GM23248 (cell line): Measurements from ENCODE around the gene ZNF853. TPM values are rescaled to one million over a fixed set of nuclear protein-coding genes. Genes with fewer than 3 reads are reported as not detected.

Source experiments
- DNase-seq: peaks from one replicate; pipeline ENCODE4 v3.0.0-alpha.2; 2015
- H2AFZ ChIP-seq: fragments of 200-600 bp; sonication (generic); 2 replicates; pipeline ENCODE4 v1.6.1; 2016; ENCODE audit warnings: antibody characterized with exemption
- H3F3A ChIP-seq: fragments of 200-600 bp; sonication (generic); 2 replicates; pipeline ENCODE4 v1.6.1; 2016; ENCODE audit warnings: mild to moderate bottlenecking, antibody characterized with exemption, mixed run types; ENCODE audit not compliant: insufficient read depth
- H3K27ac ChIP-seq: fragments of 200-600 bp; sonication (generic); 2 replicates; pipeline ENCODE4 v1.5.1; 2016; ENCODE audit warnings: mild to moderate bottlenecking
- H3K27me3 ChIP-seq: fragments of 200-600 bp; sonication (generic); replicated peaks from 2 replicates; pipeline ENCODE4 v1.6.1; 2016; ENCODE audit warnings: mild to moderate bottlenecking; ENCODE audit not compliant: insufficient read depth
- H3K36me3 ChIP-seq: fragments of 200-600 bp; sonication (generic); 2 replicates; pipeline ENCODE4 v1.6.1; 2016; ENCODE audit warnings: low read depth, mild to moderate bottlenecking
- H3K4me1 ChIP-seq: fragments of 200-600 bp; sonication (generic); 2 replicates; pipeline ENCODE4 v1.6.1; 2016; ENCODE audit warnings: mild to moderate bottlenecking; ENCODE audit not compliant: insufficient read depth
- H3K4me2 ChIP-seq: fragments of 200-600 bp; sonication (generic); one replicate; pipeline ENCODE4 v1.6.1; 2016; ENCODE audit warnings: mild to moderate bottlenecking; ENCODE audit not compliant: unreplicated experiment
- H3K4me3 ChIP-seq: fragments of 200-600 bp; sonication (generic); 2 replicates; pipeline ENCODE4 v1.5.1; 2016; ENCODE audit warnings: mild to moderate bottlenecking
- H3K79me2 ChIP-seq: fragments of 200-600 bp; sonication (generic); 2 replicates; pipeline ENCODE4 v1.6.1; 2016; ENCODE audit warnings: mild to moderate bottlenecking; ENCODE audit not compliant: insufficient read depth
- H3K9ac ChIP-seq: fragments of 200-600 bp; sonication (generic); 2 replicates; pipeline ENCODE4 v1.6.1; 2016; ENCODE audit warnings: mild to moderate bottlenecking
- H3K9me2 ChIP-seq: fragments of 200-600 bp; sonication (generic); 2 replicates; pipeline ENCODE4 v1.6.1; 2016; ENCODE audit warnings: mixed run types, mild to moderate bottlenecking, moderate library complexity; ENCODE audit not compliant: insufficient read depth
- H3K9me3 ChIP-seq: fragments of 200-600 bp; sonication (generic); one replicate; pipeline ENCODE4 v1.6.1; 2017; ENCODE audit warnings: low read depth
- H4K20me1 ChIP-seq: fragments of 200-600 bp; sonication (generic); 2 replicates; pipeline ENCODE4 v1.6.0; 2016; ENCODE audit not compliant: insufficient read depth
- EZH2 ChIP-seq: fragments of 200-600 bp; sonication (generic); IDR thresholded peaks from 2 replicates; pipeline ENCODE4 v1.6.1; 2018; ENCODE audit warnings: antibody characterized with exemption, mild to moderate bottlenecking; ENCODE audit not compliant: insufficient read depth, poor library complexity, severe bottlenecking
- EZH2phosphoT487 ChIP-seq: fragments of 200-600 bp; sonication (generic); IDR thresholded peaks from 2 replicates; pipeline ENCODE4 v1.6.1; 2018; ENCODE audit warnings: antibody characterized with exemption, moderate library complexity, mild to moderate bottlenecking, low read depth; ENCODE audit not compliant: insufficient read depth
- WGBS, 2 experiments: methylation state at CpG; one replicate each; pipeline ENCODE4 v1.1.6; 2015 to 2017; ENCODE audit warnings: low lambda C conversion rate in 2 of 2, low coverage in 1 of 2; ENCODE audit errors: missing lambda C conversion rate in 2 of 2; 5-methylcytosine and 5-hydroxymethylcytosine counted together
- in situ Hi-C: fragments of 300-500 bp; cut with MboI; formaldehyde crosslinking; loops from 2 replicates; pipeline ENCODE4 v1.15.0; 2020
- polyA plus RNA-seq: library from polyadenylated mRNA; unstranded; fragments of >200 nt; fragmentation: Nextera tagmentation; extraction: Ambion mirVana; gene quantifications from 2 replicates; pipeline ENCODE4 v1.2.1, GENCODE V29; 2016
- total RNA-seq: library from RNA; depleted of rRNA; stranded (reverse); fragments of >200 nt; shearing (Covaris generic); gene quantifications from 2 replicates; pipeline ENCODE4 v1.2.3, GENCODE V29; 2014

ZNF853 gene
- total and polyA plus RNA-seq, 2 experiments from 2014 or later: 0.22 TPM; not detected in 1

DNA sequence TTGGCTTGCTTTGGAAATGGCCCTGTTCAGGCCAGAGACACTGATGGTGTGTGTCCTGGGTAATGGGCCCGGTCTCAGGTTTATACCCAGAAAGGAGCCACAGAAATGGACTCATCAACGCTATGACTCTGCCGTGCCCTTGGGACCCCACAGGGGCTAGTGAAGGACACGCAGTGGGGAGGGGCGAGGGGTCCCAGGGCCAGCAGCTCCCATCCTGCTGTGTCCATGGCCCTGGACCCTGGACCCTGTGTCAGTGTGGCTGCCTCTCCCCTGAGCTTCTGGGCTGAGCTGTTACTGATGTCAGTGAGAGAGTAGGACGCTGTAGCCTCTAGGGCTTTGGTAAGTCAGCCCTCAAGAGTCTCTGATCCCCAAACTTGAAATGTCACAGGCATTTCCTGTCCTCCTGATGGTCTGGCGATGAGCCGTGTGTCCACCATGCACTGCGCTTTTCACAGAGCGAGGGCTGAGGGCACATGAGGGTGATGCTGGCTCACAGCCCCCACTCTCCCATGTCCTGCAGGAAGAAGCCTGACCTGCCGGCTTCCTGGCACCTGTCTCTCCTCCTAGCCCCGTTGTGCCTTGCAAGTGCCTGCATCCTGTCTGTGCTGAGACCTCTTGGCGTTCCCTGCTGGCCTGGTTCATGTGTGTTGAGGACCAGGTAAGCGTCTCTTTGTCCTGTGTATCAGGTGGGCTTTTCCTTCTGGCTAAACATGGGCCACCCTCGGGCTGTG, 26.1 kb downstream of the ZNF853 start:
- Histone ChIP-seq H3K27me3 (no peaks in the 10 kb centered on the region), H4K20me1 (no peaks in the 10 kb centered on the region), H2AFZ (no peak overlapping the region), H3K9me3 (no peaks in the 10 kb centered on the region), H3K9me2 (no peaks in the 10 kb centered on the region), H3K79me2 (peaks cover 37% of the 10 kb centered on the region), H3K9ac (no peak overlapping the region), H3K4me3 (no peak overlapping the region), H3K4me2 (no peak overlapping the region), H3K27ac (no peak overlapping the region), H3K4me1 (0 out of 2 replicates have a peak, but pooled peaks cover 3% of the 10 kb centered on the region), H3F3A (no peaks in the 10 kb centered on the region), H3K36me3 (no peaks in the 10 kb centered on the region; the same call in 1 of the 2 replicates)
- in situ Hi-C loops: loop anchor here (5.0 kb wide), 1 partner anchor 49 kb away; the partner anchor contains the start of gene INTS15
- no peak for TF ChIP-seq EZH2
- TF ChIP-seq EZH2phosphoT487: no peak
- no peak for DNase-seq
- WGBS, 2 experiments: 96% methylated on average over 15 of the region's 15 CpGs

DNA sequence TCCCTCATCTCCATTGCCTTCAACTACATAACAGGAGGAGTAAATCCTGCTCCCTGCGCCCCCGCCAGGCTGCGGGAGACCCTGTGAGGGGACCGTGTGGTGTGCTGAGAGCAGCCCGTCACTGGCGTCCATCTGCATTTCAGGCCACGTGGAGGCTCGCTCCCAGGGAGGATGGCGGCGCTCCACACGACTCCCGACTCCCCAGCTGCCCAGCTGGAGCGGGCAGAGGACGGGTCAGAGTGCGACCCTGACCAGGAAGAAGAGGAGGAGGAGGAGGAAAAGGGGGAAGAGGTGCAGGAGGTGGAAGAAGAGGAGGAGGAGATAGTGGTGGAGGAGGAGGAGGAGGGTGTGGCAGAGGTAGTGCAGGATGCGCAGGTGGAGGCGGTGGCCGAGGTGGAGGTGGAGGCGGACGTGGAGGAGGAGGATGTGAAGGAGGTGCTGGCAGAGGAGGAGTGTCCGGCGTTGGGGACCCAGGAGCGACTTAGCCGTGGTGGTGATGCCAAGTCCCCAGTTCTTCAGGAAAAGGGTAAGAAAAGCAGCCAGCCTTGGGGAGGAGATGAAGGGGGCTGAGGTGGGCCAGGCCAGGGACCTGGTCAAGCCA, 26.9 kb downstream of the ZNF853 start:
- H3K27ac ChIP-seq: no peak overlapping the region

DNA sequence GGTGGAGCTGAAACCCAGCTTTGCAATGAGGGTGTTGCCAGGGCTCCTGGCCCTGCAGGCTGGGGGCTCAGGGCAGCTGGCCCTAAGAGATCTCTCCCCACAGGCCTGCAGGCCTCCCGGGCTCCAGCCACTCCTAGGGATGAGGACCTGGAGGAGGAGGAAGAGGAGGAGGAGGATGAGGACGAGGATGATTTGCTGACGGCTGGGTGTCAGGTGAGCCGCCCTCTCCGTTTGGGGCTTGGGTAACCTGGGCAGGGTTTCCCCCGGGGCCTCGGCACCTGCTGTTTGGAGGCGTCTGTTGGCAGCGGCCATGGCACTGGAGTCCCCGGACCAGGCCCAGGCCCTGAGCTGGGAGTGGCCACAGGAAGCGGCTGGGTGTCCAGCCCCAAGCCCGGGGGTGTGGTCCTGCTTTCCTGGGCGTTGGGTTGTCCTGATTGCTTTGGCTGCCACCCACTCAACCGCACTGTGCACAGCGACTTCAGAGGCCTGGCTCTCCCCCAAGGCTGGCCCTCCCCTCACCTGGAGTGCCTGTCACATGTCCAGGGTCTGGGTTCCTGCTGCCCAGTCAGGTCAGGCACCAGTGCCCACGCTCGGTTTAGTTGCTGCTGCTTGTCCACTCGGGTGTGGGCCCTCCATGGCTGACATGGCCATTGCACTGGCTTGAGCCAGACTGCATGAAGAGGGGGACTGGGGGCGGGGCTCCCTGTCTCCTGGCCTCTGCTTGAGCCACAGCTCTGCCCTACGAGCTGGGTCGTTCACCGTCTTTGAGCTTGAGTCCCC, 27.6 kb downstream of the ZNF853 start:
- H3K9me2 ChIP-seq: no peaks in the 10 kb centered on the region
- no peaks in the 10 kb centered on the region for H3F3A ChIP-seq
- in situ Hi-C loops: loop anchor here (5.0 kb wide), 1 partner anchor 51 kb away; the partner anchor contains the start of gene INTS15
- no peaks in the 10 kb centered on the region; the same call in 1 of the 2 replicates for H3K36me3 ChIP-seq
- TF ChIP-seq EZH2: no peak
- TF ChIP-seq EZH2phosphoT487: no peak
- no peak overlapping the region for H3K9ac ChIP-seq
- no peak overlapping the region for H3K4me2 ChIP-seq
- H3K27ac ChIP-seq: no peak overlapping the region
- DNase-seq: no peak
- 0 out of 2 replicates have a peak, but pooled peaks cover 3% of the 10 kb centered on the region for H3K4me1 ChIP-seq
- no peaks in the 10 kb centered on the region for H3K9me3 ChIP-seq
- H3K79me2 ChIP-seq: peaks cover 31% of the 10 kb centered on the region
- no peak overlapping the region for H2AFZ ChIP-seq
- H3K4me3 ChIP-seq: no peak overlapping the region
- H4K20me1 ChIP-seq: no peaks in the 10 kb centered on the region
- H3K27me3 ChIP-seq: no peaks in the 10 kb centered on the region
- 81% methylated on average over 18 to 22 of the region's 22 CpGs for WGBS, 2 experiments

More for the DNA sequence above, 26.9 kb downstream of the ZNF853 start:
- H3K4me2 ChIP-seq: no peak overlapping the region
- no peaks in the 10 kb centered on the region for H3K9me3 ChIP-seq
- H3K9ac ChIP-seq: no peak overlapping the region
- TF ChIP-seq EZH2phosphoT487: no peak
- 95 to 99% methylated on average over 24 of the region's 24 CpGs for WGBS, 2 experiments
- no peak overlapping the region for H3K4me3 ChIP-seq
- no peaks in the 10 kb centered on the region for H3F3A ChIP-seq
- no peaks in the 10 kb centered on the region; the same call in 1 of the 2 replicates for H3K36me3 ChIP-seq
- H3K79me2 ChIP-seq: peaks cover 37% of the 10 kb centered on the region
- no peak for DNase-seq
- H3K9me2 ChIP-seq: no peaks in the 10 kb centered on the region
- in situ Hi-C loops: loop anchor here (5.0 kb wide), 1 partner anchor 50 kb away; the partner anchor contains the start of gene INTS15
- no peaks in the 10 kb centered on the region for H3K27me3 ChIP-seq
- H3K4me1 ChIP-seq: 0 out of 2 replicates have a peak, but pooled peaks cover 3% of the 10 kb centered on the region
- H4K20me1 ChIP-seq: no peaks in the 10 kb centered on the region
- no peak overlapping the region for H2AFZ ChIP-seq
